ENCODE results near the gene ZFY.

The ZFY gene

GRCh38 chrY:3007967-3008366, 72.8 kb downstream of the ZFY start:
- no peak for TF ChIP-seq GATA2 (IDR thresholded peaks at IDR 0.05; ENCODE audit: low read depth, low read length)

GRCh38 chrY:3012226-3012625, 77.0 kb downstream of the ZFY start:
- no peak for TF ChIP-seq GATA2 (IDR thresholded peaks at IDR 0.05; ENCODE audit: low read depth, low read length)
- no peak for TF ChIP-seq GATA3 (IDR thresholded peaks at IDR 0.05; ENCODE audit: low read depth, low read length)

- TF ChIP-seq GATA3 (IDR thresholded peaks at IDR 0.05; ENCODE audit: low read depth, low read length) = no peak
- no peak for TF ChIP-seq GATA2 (IDR thresholded peaks at IDR 0.05; ENCODE audit: low read depth, low read length)
Observed at GRCh38 chrY:3016594-3016993, 81.4 kb downstream of the ZFY start.

GRCh38 chrY:3018546-3018945, 83.4 kb downstream of the ZFY start:
- no peak for TF ChIP-seq GATA3 (IDR thresholded peaks at IDR 0.05; ENCODE audit: low read depth, low read length)
- TF ChIP-seq GATA2 (IDR thresholded peaks at IDR 0.05; ENCODE audit: low read depth, low read length) = no peak

- TF ChIP-seq GATA2 (IDR thresholded peaks at IDR 0.05; ENCODE audit: low read depth, low read length) (no peak), GATA3 (IDR thresholded peaks at IDR 0.05; ENCODE audit: low read depth, low read length) (no peak)
Observed at GRCh38 chrY:3019584-3019983, 84.4 kb downstream of the ZFY start.

- TF ChIP-seq GATA2 (IDR thresholded peaks at IDR 0.05; ENCODE audit: low read depth, low read length) (no peak), GATA3 (IDR thresholded peaks at IDR 0.05; ENCODE audit: low read depth, low read length) (no peak)
Observed at GRCh38 chrY:3021176-3021575, 86.0 kb downstream of the ZFY start.

GRCh38 chrY:3023606-3024005, 88.4 kb downstream of the ZFY start:
- TF ChIP-seq GATA2 (IDR thresholded peaks at IDR 0.05; ENCODE audit: low read depth, low read length) = no peak
- TF ChIP-seq GATA3 (IDR thresholded peaks at IDR 0.05; ENCODE audit: low read depth, low read length) = no peak

GRCh38 chrY:3025357-3025756, 90.2 kb downstream of the ZFY start:
- no peak for TF ChIP-seq GATA3 (IDR thresholded peaks at IDR 0.05; ENCODE audit: low read depth, low read length)
- TF ChIP-seq GATA2 (IDR thresholded peaks at IDR 0.05; ENCODE audit: low read depth, low read length) = no peak

Measured in SH-SY5Y (cell line).